Activated naive CD8-positive, alpha-beta T cell treated with anti-CD3 and anti-CD28 coated beads, Interleukin-2, amount 50 U/mL, for 16 hours (primary cell): ENCODE results near the gene ZNF691.
"Not testable (repeated sequence)": the region's sequence is repeated elsewhere in the genome, so short reads cannot be mapped to it uniquely, and the experiment has no call there.

Experiments used
- DNase-seq: peaks from one replicate; pipeline ENCODE4 v3.0.0-alpha.2; 2020; ENCODE audit warnings: low read depth, low spot score

The ZNF691 gene

GRCh38 chr1:42832641-42833240 is 13.7 kb upstream of the ZNF691 start:
- no peak for DNase-seq

- no peak for DNase-seq
These were observed 12.4 kb upstream of the ZNF691 start for GRCh38 chr1:42833981-42834380.

GRCh38 chr1:42834803-42835202 is 11.6 kb upstream of the ZNF691 start:
- DNase-seq, result no peak

- DNase-seq, result no peak
These were observed 11.0 kb upstream of the ZNF691 start for GRCh38 chr1:42835422-42835821.

- DNase-seq, result no peak
These were observed 8.7 kb upstream of the ZNF691 start for GRCh38 chr1:42837709-42838108.

- DNase-seq, result no peak
These were observed 7.8 kb upstream of the ZNF691 start for GRCh38 chr1:42838482-42839190.

GRCh38 chr1:42841010-42841409 is 5.4 kb upstream of the ZNF691 start:
- DNase-seq, result no peak

- no peak for DNase-seq
These were observed 4.8 kb upstream of the ZNF691 start for GRCh38 chr1:42841440-42842147.

- no peak for DNase-seq
These were observed 1.7 kb upstream of the ZNF691 start for GRCh38 chr1:42844592-42845140.

GRCh38 chr1:42845193-42845592 is 1.2 kb upstream of the ZNF691 start:
- DNase-seq, result no peak

- DNase-seq, result no peak
These were observed 552 bp upstream of the ZNF691 start for GRCh38 chr1:42845866-42846256.

GRCh38 chr1:42847111-42847595 is 740 bp downstream of the ZNF691 start:
- no peak for DNase-seq

GRCh38 chr1:42847721-42848460 is 1.5 kb downstream of the ZNF691 start:
- no peak for DNase-seq

- no peak for DNase-seq
These were observed 2.6 kb downstream of the ZNF691 start for GRCh38 chr1:42848823-42849537.

- no peak for DNase-seq
These were observed 3.5 kb downstream of the ZNF691 start for GRCh38 chr1:42849944-42850343.

GRCh38 chr1:42851420-42851819 is 5.0 kb downstream of the ZNF691 start:
- DNase-seq, result no peak

GRCh38 chr1:42851960-42852607 is 5.7 kb downstream of the ZNF691 start:
- no peak for DNase-seq

- no peak for DNase-seq
These were observed 6.2 kb downstream of the ZNF691 start for GRCh38 chr1:42852608-42852980.

GRCh38 chr1:42853116-42853884 is 6.9 kb downstream of the ZNF691 start:
- no peak for DNase-seq

GRCh38 chr1:42856554-42856953 is 10.1 kb downstream of the ZNF691 start:
- not testable (repeated sequence) for DNase-seq
